GM15510 (cell line): ENCODE data around the gene DAB2.

Source experiments
- POLR2A ChIP-seq: IDR thresholded peaks from 3 replicates; pipeline ENCODE4 v1.6.1; 2011; ENCODE audit warnings: borderline replicate concordance; ENCODE audit not compliant: insufficient read length; ENCODE audit errors: extremely low read depth

Gene DAB2

GRCh38 chr5:39424736-39425637 lies at the start of gene DAB2:
DAB2 (minus strand) TSS chr5:39424980; CDS start chr5:39394320, 30,660 bp downstream.
- no peak for TF ChIP-seq POLR2A

DNA sequence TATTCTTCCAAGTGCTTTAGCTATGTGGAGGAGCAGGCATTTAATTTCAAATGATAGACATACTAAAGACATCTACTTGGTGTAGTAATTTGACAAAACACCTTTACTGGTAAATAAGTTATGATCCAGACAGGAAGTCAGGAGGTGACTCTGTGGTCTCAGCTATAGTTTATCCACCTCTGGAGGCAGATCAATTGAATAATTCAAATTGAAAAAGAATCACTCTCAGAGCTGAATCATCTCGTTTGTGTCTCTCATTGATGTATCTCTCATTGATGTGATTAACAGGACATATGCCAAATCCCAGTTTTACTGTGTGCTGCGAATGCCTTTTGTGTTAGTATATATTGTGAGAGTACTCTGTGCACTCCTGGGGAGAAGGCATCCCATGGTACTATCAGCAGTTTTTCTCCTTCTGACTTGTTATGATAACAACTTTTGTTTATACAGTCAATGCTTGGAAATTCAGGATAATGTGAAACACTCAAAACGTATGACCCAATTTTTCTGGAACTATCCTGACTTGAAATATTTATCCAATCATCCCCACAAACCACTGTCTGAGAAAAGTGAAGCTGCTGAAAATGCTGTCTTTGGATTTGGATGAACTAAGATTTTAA lies 48.5 kb upstream of the DAB2 start:
- no peak for TF ChIP-seq POLR2A

- TF ChIP-seq POLR2A, result no peak
These were observed 47.2 kb upstream of the DAB2 start for GRCh38 chr5:39471836-39472508.

DNA sequence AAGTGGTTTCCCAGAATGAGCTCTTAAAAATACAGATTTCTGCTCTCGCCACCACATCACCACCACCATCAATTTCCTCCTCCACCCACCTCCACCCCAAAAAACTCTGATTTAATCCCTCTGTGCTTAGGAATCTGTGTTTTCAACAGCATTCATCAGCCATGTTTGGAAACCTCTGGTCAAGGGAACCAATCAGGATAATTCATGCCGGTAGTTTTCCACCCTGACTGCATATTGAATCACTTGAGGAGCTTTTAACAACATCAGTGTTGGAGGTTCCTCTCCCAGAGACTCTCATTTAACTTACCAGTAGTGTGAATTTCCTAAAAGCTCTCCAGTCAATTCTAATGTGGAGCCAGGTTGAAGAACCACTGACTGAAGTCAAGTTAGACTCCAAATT lies 46.0 kb upstream of the DAB2 start:
- TF ChIP-seq POLR2A, result no peak

DNA sequence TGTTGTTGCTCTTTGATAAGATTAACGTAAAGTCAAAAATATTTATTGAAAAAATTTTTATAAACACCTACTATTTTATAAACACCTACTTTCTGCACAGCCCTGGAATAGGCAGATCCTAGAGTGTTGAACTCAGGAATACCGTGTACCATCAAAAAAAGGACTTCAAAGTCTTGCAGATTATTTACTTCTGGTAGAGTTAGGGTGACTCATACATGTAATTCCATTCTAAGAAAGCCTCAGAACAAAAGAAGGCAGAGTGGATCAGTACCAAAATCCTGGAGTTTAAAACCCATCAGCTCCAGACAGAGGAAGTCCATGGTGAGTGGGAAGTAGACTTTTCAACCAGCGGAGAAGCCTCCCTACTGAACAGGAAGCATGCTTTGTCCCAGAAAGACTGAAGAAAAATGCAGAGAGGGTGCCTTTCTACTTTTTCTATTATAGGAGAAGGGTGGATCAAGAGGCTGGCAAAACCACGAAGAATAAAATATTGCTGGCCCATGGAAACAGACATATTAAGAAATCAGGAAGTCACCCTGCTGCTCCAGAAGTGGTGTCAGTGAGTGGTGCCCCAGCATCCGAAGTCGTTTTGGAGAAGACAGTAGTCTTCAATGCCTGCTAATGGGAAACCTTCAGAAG lies 45.1 kb upstream of the DAB2 start:
- no peak for TF ChIP-seq POLR2A

DNA sequence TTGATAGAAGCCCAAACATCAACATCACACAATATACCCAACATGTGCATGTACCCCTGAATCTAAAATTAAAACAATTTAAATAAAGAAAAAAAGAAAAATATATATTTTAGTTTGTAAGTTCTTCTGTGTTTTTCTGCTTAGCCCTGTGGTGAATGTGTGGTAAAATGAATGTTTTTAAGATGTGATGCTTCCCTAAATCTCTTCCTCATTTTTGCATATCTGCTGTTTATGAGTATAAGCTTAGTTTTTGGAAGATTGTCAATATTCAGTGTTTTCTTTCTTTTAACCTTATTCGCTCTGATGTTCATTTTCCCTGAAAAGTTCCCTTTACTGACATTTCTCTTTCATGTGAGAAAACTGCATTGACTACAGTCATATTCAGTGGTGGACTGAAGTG lies 44.4 kb upstream of the DAB2 start:
- no peak for TF ChIP-seq POLR2A

DNA sequence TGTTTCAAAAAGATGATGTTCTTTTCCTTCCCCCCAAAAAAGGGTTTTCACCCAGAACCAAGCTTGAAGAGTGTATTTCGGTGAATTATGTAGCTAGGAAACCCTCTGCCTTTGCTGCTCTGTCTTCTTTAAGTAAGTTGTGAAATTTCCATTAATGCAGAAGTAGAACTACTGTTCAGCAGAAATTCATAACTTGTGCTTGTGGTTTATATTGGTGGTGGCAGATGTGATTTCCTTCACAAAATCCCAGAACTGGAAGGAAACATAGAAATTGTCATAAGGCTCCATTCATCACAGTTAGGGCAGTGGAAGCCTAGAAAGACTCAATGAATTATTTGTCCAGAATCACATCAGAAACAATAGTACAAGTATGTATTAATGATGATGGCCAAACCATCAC lies 42.1 kb upstream of the DAB2 start:
- TF ChIP-seq POLR2A, result no peak

GRCh38 chr5:39465843-39466242 lies 41.1 kb upstream of the DAB2 start:
- no peak for TF ChIP-seq POLR2A

DNA sequence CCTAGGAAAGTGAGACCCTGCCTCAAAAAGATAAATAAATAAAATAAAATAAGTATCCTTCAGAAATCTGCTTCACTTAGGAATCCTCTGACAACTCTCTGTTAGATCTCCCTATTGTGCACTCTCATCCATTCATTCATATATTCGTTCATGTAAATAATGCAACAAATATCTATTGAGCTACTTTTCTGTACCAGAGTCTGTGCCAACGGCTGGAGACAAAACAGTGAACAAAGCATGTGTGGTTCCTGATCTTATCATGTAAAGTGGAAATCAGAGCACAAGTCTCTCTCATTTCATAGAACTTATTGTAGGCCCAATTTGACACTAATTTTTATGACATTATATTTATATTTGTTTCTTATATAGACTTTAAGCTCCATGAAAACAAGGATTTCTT lies 40.3 kb upstream of the DAB2 start:
- no peak for TF ChIP-seq POLR2A

GRCh38 chr5:39464088-39464487 lies 39.3 kb upstream of the DAB2 start:
- no peak for TF ChIP-seq POLR2A

DNA sequence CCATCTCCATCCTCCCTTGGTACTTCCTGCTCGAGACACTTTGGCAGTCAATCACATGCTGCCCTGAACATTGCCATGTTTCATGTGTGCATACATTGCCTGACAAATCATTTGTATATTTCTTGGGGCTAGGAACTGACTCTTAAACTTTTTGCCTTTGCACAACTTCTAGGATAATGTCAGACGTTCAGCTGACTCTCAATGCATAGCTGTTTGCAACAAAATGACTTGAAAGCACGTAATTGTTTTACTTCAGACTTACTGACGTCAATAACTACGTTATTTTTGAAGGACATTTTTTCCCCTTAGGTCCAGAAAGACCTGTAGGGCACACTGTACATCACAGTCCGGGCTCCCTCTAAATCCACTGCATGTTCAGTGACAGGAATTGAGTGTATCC lies 37.4 kb upstream of the DAB2 start:
- TF ChIP-seq POLR2A, result no peak

DNA sequence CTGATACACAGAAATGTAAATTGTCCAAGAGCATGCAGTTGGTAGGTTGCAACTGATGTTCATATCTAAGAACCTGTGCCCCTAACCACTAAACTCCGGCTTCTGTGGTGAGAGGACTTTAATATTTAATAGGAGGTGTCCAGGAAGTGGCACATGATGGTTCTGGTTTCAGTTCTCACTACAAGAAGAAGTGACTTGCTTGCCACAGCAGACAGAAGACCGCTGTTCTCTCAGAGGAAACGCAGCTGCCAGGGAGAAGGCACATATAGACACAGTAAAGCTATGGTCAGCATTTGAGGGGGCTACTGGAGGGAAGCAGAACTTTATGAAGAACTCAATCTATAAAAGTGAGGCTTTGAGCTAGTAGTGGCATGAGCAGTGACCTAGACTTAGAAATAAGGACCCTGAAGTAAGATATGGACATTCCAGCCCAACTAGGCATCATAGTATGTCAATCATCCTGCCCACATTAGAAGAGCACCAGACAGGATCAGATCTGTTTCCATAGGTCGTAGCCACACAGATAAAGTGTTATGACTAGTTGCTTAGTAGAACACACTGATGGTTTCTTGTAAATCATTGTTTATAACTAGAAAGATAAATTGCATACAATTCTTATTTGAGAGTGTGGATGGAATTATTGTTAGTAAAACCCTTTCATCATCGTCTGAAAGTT lies 36.4 kb upstream of the DAB2 start:
- TF ChIP-seq POLR2A, result no peak

GRCh38 chr5:39459907-39460306 lies 35.1 kb upstream of the DAB2 start:
- TF ChIP-seq POLR2A, result no peak

DNA sequence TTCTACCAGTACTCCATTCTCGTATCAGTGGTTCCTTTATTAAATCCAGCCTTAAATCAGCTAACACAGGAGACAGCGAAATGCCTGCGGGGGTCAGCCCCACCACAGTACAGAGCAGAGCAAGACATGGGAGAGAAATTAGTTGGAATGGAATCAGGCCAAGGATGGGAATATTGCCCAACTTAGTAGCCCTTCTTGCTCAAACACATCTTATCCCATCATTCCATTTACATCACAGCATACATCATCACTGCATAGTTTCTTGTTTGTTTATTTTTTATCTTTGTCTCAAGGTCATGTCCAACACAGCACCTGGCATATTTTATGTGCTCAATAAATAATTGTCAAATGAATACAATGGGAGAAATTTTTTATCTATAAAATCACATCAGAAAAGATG lies 34.3 kb upstream of the DAB2 start:
- no peak for TF ChIP-seq POLR2A
